ENCODE measurements around the gene PANK2.
"Not testable (repeated sequence)": the region's sequence is repeated elsewhere in the genome, so short reads cannot be mapped to it uniquely, and the experiment has no call there.

PANK2 gene

DNA sequence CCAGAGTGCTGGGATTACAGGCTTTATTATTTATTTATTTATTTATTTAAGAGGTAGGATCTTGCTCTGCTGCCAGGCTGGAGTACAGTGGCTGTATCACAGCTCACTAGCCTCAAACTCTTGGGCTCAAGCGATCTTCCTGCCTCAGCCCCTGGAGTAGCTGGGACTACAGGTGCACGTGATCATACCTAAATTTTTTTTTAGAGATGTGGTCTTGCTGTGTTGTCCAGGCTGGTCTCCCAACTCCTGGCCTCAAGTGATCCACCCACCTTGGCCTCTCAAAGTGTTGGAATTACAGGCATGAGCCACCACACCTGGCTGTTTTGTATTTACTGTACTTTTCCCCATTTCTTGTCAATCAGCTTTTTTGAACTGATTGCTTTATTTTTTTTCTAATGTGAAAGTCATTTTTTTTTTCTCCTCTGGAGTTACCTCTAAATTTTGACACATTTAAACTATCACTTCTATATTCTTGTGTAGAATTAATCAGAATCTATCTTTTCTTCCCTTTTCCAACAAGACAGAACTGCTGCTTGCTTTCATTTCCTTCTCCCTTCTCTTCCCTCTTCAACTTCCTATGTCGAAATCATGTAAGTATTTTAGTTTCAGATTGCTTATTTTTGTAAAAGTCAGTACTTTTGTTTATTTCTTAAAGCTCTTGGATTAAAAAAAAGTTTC, 12.0 kb downstream of the PANK2 start:
- no peak for DNase-seq (ENCODE audit: low read depth)

- DNase-seq (ENCODE audit: low read depth) = no peak
These were observed 12.7 kb downstream of the PANK2 start for GRCh38 chr20:3901706-3902440.

DNA sequence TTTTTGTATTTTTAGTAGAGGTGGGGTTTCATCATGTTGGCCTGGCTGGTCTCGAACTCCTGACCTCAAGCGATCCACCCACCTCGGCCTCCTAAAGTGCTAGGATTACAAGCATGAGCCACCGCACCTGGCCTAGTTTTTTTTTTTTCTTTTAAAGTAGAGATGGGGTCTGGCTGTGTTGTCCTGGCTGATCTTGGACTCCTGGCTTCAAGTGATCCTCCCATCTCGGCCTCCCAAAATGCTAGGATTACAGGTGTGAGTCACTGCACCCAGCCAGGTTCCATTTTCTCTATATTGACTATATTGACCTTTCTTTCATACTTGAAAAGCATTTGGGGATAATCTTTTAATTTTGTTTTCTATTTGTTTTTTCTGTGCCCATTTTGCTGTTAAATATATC, 13.3 kb downstream of the PANK2 start:
- no peak for DNase-seq (ENCODE audit: low read depth)

GRCh38 chr20:3904224-3904623, 15.0 kb downstream of the PANK2 start:
- no peak for DNase-seq (ENCODE audit: low read depth)

DNA sequence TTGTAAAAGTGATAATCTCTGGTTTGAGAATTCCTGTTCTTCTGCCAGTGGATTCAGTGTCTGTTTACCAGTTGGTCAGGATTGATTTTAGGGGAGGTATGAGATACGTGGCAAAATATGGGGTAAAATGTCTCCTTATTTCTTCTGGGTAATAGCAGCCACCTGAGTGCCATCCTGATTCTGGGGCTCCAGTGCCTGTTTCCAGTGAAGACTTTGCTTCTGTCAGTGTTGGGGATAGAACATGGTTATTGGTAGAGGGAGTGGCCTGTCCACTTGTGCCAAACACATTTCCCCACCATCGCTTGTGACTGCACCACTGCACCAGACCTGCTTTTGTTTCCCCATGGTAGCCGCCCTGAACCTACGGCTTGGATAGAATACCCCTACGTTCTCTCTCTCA, 15.7 kb downstream of the PANK2 start:
- no peak for DNase-seq (ENCODE audit: low read depth)

DNA sequence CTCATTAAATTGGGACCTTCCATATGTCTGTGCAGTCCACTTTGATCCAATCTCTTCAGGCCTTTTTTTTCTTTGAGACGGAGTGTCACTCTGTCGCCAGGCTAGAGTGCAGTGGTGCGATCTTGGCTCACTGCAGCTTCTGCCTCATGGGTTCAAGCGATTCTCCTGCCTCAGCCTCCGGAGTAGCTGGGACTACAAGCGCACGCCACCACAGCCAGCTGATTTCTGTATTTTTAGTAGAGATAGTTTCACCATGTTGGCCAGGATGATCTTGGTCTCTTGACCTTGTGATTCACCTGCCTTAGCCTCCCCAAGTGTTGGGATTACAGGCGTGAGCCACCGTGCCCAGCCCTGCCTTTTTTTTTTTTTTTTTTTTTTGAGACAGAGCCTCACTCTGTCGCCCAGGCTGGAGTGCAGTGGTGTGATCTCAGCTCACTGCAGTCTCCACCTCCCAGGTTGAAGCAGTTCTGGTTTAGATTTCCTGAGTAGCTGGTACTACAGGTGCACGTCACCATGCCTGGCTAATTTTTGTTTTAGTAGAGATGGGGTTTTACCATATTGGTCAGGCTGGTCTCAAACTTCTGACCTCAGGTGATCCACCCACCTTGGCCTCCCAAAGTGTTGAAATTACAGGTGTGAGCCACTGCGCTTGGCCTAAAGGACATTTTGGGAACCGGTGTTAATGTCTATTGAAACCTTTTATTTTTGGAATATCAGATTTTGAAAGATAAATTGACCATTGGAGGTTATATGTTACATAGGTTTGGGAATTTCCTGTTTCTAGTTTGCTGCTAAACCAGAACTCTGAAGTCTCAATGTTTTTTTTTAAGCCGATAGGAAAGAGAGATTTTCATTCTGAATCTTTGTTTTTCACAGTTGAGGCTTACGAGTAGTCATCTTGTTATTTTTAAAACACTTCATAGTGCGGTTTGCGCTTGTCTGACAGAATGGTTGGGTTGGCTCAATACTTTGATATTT, 17.8 kb downstream of the PANK2 start:
- not testable (repeated sequence) for DNase-seq (ENCODE audit: low read depth)

DNA sequence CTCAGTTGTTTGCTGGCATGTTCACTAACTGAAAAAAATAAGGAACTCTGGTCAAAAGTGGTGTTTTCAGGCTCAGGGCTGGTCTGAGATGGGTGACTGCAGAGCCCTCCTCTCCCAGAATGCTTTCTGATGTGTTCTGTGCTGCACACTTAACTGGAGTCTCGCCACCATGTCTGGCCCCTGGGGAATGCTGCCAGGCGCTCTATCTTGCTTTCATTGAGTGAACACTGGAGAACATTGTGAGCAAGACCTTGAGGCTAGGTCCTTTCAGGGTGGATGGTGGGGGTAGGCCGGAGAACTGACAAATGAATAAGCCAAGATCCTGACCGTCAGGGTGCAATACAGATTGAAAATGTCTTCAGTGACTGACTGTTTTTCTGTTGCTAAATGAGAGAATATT, 19.5 kb downstream of the PANK2 start:
- no peak for DNase-seq (ENCODE audit: low read depth)

GRCh38 chr20:3909952-3910366, 20.8 kb downstream of the PANK2 start:
- no peak for DNase-seq (ENCODE audit: low read depth)

DNA sequence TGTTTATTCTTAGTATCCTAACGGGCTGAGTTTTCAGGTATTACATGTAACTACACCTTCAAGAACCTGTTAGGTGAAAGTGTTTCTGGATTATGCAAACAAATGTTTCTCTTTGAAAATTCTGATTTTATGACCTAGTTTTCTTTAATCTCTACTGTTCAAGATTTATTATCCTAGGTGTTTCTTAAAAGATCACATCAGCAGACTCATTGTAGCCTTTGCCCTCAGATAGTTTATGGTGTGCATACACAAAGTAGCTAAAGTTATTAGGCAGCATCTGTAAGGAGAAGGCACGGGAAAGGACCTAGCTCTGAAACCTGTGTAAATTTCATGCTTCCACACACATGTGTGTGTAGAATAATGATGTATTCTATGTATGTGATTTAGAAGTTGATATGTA, 21.7 kb downstream of the PANK2 start:
- no peak for DNase-seq (ENCODE audit: low read depth)

DNA sequence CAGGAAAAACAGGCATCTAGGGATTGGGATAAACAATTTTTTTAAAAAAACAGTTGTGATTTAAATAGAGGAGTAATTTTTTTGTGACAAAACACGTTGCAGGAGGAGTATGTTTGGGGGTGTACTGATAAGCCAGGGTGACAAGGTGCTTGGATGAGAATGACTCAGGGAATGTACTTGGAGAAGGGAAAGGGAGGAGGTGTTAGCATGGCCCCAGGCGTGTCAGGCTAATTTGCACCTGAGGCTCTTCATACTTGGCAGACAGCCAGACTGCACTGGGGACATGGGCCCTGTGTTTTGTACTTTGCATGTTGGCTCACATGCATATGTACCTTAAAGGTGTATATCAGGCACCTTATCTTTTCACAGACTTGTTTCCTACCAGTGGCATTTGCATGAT, 22.8 kb downstream of the PANK2 start:
- no peak for DNase-seq (ENCODE audit: low read depth)

GRCh38 chr20:3914446-3914845, 25.3 kb downstream of the PANK2 start:
- no peak for DNase-seq (ENCODE audit: low read depth)

- no peak for DNase-seq (ENCODE audit: low read depth)
These were observed 26.5 kb downstream of the PANK2 start for GRCh38 chr20:3915691-3916090.

- no peak for DNase-seq (ENCODE audit: low read depth)
These were observed 27.2 kb downstream of the PANK2 start for GRCh38 chr20:3916364-3916763.

GRCh38 chr20:3919352-3919751, 30.2 kb downstream of the PANK2 start:
- no peak for DNase-seq (ENCODE audit: low read depth)

DNA sequence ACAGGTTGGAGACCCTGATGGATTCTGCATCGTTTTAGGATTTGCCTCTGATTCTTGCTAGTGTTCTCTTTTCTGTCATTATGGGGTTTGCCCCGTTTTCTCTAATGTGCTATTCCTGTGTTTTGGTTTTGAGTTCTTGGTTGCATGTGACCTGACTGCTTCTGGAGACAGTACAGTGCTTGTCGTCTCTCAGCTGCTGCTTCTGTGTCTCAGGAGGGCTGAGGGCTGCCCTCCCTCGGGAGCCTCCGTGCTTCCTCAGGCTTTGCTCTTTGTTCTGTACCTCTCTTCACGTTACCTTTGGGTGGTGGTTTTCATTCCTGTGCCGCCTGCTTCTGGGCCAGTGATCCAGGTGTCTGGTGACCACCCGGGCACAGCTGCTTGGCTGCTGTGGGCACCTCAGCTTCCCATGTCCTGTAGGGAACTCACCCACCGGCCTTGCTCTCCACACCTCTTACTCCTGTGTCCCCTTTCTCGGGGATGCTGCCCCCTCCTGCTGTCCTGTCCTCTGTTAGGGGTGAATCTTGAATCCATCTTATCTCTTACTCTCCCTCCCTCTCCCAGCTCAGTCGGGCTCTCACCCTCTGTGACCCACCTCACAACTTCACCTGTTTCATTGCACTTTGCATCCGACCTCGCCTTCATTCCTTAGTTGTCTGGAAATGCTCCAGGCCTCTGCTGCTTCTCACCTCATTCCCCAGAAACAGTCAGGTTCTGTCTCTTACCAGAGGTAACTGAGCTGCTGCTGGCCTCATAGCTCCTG, 33.2 kb downstream of the PANK2 start:
- DNase-seq (ENCODE audit: low read depth) = no peak

DNA sequence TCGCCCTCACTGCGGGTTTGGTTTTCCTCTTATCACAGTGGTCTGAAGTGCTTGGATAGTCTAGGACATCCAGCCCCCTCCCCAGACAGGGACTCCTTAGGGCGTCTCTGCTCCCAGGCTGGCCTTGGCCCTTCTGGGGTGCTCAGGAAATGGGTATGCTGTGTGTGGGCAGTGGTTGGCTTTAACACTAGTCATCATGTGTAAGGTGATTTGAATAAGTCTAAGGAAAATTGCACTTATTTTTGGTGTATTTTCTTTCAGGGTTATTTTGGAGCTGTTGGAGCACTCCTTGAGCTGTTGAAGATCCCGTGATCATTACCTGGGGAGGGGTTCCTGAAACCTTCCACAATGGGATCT, 33.8 kb downstream of the PANK2 start:
- no peak for DNase-seq (ENCODE audit: low read depth)

DNA sequence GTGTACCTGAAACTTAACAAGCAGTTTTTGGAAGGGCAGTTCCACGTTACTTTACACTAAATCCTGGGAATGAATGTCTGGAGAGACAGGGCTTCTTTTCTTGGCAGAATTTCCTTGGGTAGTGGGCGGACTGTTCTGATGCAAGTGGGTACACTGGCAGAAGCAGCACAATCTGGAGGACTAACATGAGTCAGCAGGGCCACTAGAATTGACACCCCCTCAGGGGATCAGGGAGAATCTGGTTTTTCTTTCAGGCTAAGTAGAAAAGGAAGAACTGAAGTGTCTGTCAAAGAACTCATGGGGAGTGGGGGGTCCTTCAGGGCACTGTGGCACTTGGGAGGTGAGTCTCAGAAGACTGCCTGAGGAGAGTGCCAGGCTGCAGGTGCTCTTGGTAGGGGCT, 34.6 kb downstream of the PANK2 start:
- no peak for DNase-seq (ENCODE audit: low read depth)

DNA sequence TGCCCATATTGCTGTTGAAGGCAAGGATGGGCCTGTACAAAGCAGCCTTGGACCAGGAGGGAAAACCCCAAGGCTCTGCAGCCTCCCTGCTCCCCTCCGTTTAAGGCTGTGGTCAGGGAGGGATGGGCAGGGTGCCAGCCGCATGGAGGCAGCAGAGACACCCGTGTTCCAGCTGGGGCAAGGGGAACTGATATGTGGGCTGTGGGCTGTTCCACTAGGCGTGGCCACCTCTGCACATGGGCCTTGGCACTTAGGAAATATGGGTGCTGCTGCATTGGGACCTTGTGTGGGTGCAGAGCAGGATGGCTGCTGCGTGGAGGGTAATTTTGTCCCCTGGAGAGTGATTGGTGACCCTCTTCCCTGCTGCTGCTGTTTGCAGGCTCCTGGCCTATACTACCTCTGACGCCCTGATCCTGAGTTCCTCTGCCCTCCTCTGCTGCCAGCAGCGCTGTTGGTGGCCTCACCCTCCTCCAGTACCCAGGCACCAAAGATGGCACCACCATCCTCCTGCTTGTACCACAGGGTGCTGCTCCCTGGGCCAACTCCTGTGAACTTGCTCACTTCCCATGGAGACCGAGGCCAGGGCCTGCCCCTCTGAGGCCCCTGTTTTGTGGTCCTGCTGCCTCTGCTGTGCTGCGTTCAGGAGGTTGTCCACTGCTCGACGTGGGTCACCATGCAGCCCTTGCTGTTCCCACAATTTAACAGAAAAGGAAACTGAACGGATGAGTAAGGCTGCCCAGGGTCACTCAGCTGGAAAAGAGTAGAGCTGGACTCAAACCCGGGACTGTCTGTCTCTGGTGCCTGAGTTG, 35.3 kb downstream of the PANK2 start:
- DNase-seq (ENCODE audit: low read depth) = no peak

DNA sequence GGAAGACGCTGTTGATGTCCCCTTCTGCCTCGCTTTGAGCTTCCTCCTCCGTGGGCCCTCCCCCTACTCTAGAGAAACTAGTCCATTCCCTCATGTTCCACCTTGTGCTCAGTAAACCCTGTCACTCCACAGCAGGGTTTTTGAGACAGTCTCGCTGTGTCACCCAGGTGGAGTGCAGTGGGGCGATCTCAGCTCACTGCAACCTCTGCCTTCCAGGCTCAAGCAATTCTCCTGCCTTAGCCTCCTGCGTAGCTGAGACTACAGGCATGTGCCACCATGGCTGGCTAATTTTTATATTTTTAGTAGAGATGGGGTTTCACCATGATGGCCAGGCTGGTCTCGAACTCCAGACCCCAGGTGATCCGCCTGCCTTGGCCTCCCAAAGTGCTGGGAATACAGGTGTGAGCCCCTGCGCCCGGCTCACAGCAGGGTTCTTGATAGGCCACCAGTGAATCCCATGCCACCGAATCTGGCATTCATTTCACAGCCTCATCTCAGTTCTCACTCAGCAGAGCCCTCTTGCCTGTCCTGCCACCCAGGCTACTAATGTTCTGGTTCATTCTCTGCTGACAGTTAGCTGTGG, 36.0 kb downstream of the PANK2 start:
- no peak for DNase-seq (ENCODE audit: low read depth)

DNA sequence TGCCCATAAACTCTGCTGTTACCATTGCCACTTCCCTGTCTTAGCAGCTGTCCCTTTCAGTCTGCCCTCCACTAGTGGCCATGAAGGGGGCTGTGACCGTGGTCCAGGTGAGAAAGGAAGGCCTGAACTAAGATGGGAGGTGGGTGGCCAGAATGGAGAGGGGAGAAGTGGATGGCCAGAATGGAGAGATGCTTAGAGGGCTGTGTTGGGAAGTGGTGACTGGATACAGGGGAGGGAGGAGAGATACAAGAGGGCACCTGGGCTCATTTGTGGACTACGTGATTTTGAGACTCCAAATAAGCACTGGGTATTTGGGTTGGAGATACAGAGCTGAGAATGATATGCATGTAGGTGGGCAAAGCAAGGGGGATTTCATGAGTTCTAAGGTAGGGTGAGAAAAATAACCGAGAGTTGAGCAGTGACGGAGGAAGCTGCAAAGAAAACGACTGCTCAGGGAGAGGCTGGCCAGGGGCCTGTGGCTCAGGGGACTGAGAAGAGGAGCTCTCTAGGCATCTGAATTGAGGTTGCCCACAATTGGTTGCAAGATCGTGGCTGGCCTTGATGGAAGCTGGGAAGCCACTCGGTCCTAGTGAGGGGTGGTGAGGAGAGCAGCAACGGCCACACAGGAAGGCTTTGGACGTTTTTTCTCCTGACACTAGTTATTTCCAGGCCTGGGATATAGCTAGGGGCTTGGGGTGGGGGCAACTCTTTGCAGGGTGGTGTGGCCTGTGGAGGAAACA, 36.9 kb downstream of the PANK2 start:
- no peak for DNase-seq (ENCODE audit: low read depth)

Measured in GM04503 (cell line).